Activated CD8-positive, alpha-beta memory T cell treated with anti-CD3 and anti-CD28 coated beads for 24 hours (primary cell): ENCODE results near the gene RBAK.
"Not testable (repeated sequence)": the region's sequence is repeated elsewhere in the genome, so short reads cannot be mapped to it uniquely, and the experiment has no call there.

Experiments
- DNase-seq: peaks from one replicate; pipeline ENCODE4 v3.0.0-alpha.2; 2020

The RBAK gene

GRCh38 chr7:5053175-5053574 lies 7.5 kb downstream of the RBAK start:
- DNase-seq: no peak

GRCh38 chr7:5063698-5064097 lies 18.0 kb downstream of the RBAK start:
- no peak for DNase-seq

- DNase-seq: no peak
Observed at GRCh38 chr7:5064391-5065106, 18.9 kb downstream of the RBAK start.

GRCh38 chr7:5065107-5065407 lies 19.4 kb downstream of the RBAK start:
- no peak for DNase-seq

- no peak for DNase-seq
Observed at GRCh38 chr7:5068521-5068920, 22.9 kb downstream of the RBAK start.

- DNase-seq: no peak
Observed at GRCh38 chr7:5070206-5070605, 24.5 kb downstream of the RBAK start.

GRCh38 chr7:5075187-5075586 lies 29.5 kb downstream of the RBAK start:
- not testable (repeated sequence) for DNase-seq

GRCh38 chr7:5077740-5078139 lies 32.1 kb downstream of the RBAK start:
- no peak for DNase-seq

GRCh38 chr7:5082806-5083205 lies 37.1 kb downstream of the RBAK start:
- no peak for DNase-seq

GRCh38 chr7:5083311-5083711 lies 37.7 kb downstream of the RBAK start:
- DNase-seq: no peak

GRCh38 chr7:5086256-5086655 lies 40.6 kb downstream of the RBAK start:
- DNase-seq: no peak

- not testable (repeated sequence) for DNase-seq
Observed at GRCh38 chr7:5088228-5088833, 42.7 kb downstream of the RBAK start.

- DNase-seq: no peak
Observed at GRCh38 chr7:5088906-5089305, 43.2 kb downstream of the RBAK start.

- no peak for DNase-seq
Observed at GRCh38 chr7:5093948-5094347, 48.3 kb downstream of the RBAK start.

- DNase-seq: no peak
Observed at GRCh38 chr7:5094641-5095040, 49.0 kb downstream of the RBAK start.

- DNase-seq: no peak
Observed at GRCh38 chr7:5116359-5116758, 70.7 kb downstream of the RBAK start.

GRCh38 chr7:5117095-5117970 lies 71.7 kb downstream of the RBAK start:
- DNase-seq: no peak
